HepG2 (cell line): ENCODE measurements around the gene TYMS. TPM values are rescaled to one million over a fixed set of nuclear protein-coding genes. Genes with fewer than 3 reads are reported as not detected.

Source experiments
- CHCHD3 ChIP-seq: sonication (generic); formaldehyde crosslinking; IDR thresholded peaks from 2 replicates; pipeline ENCODE4 v1.8.0; 2022; ENCODE audit warnings: mild to moderate bottlenecking, missing genetic modification reagents, moderate library complexity
- CTCF ChIP-seq: sonication (generic); formaldehyde crosslinking; IDR thresholded peaks from 2 replicates; pipeline ENCODE4 v1.5.0; 2020; ENCODE audit warnings: mild to moderate bottlenecking, missing genetic modification reagents, moderate library complexity
- FOXC1 ChIP-seq: sonication (generic); formaldehyde crosslinking; IDR thresholded peaks from 2 replicates; pipeline ENCODE4 v1.8.0; 2022; ENCODE audit warnings: mild to moderate bottlenecking, missing genetic modification reagents, borderline replicate concordance
- FOXP1 ChIP-seq, 2 experiments: fragments of 450-650 bp in 1 of 2; IDR thresholded peaks; 2 replicates each; pipeline ENCODE4 v1.6.1; 2017 to 2018; ENCODE audit warnings: antibody characterized with exemption in 1 of 2
- KMT2A ChIP-seq: sonication (generic); formaldehyde crosslinking; IDR thresholded peaks from 2 replicates; pipeline ENCODE4 v1.4.0; 2020; ENCODE audit warnings: missing genetic modification reagents
- MLX ChIP-seq: IDR thresholded peaks from 2 replicates; pipeline ENCODE4 v1.6.1; 2016
- NCOA1 ChIP-seq: sonication (generic); formaldehyde crosslinking; IDR thresholded peaks from 2 replicates; pipeline ENCODE4 v1.9.0; 2021; ENCODE audit warnings: missing genetic modification reagents
- PCBP1 ChIP-seq: fragments of 200-400 bp; formaldehyde crosslinking; IDR thresholded peaks from 2 replicates; pipeline ENCODE4 v1.6.1; 2017; ENCODE audit warnings: mild to moderate bottlenecking, low read depth, low read length, borderline replicate concordance
- PRDM15 ChIP-seq: sonication (generic); formaldehyde crosslinking; IDR thresholded peaks from 2 replicates; pipeline ENCODE4 v1.4.0; 2020; ENCODE audit warnings: missing genetic modification reagents
- RBFOX2 ChIP-seq: fragments of 200-400 bp; formaldehyde crosslinking; IDR thresholded peaks from 2 replicates; pipeline ENCODE4 v1.6.1; 2017; ENCODE audit warnings: low read depth, mild to moderate bottlenecking, low read length
- SNAPC5 ChIP-seq: sonication (generic); formaldehyde crosslinking; IDR thresholded peaks from 2 replicates; pipeline ENCODE4 v1.8.1; 2023; ENCODE audit warnings: mild to moderate bottlenecking, missing genetic modification reagents, borderline replicate concordance
- TBP ChIP-seq: sonication (generic); formaldehyde crosslinking; IDR thresholded peaks from 2 replicates; pipeline ENCODE4 v1.5.0; 2020; ENCODE audit warnings: missing genetic modification reagents
- ZBTB49 ChIP-seq: sonication (generic); formaldehyde crosslinking; IDR thresholded peaks from 2 replicates; pipeline ENCODE4 v1.4.0; 2020; ENCODE audit warnings: missing genetic modification reagents, borderline replicate concordance
- ZIK1 ChIP-seq: sonication (generic); formaldehyde crosslinking; IDR thresholded peaks from 2 replicates; pipeline ENCODE4 v1.5.0; 2020; ENCODE audit warnings: mild to moderate bottlenecking, low read depth, missing genetic modification reagents, borderline replicate concordance
- ZNF17 ChIP-seq: sonication (generic); formaldehyde crosslinking; IDR thresholded peaks from 2 replicates; pipeline ENCODE4 v1.5.0; 2020; ENCODE audit warnings: mild to moderate bottlenecking, missing genetic modification reagents
- ZNF180 ChIP-seq: sonication (generic); formaldehyde crosslinking; IDR thresholded peaks from 2 replicates; pipeline ENCODE4 v1.4.0; 2020; ENCODE audit warnings: low read depth, missing genetic modification reagents, borderline replicate concordance
- ZNF503 ChIP-seq: sonication (generic); formaldehyde crosslinking; IDR thresholded peaks from 2 replicates; pipeline ENCODE4 v1.4.0; 2020; ENCODE audit warnings: missing genetic modification reagents
- ZNF746 ChIP-seq: sonication (generic); formaldehyde crosslinking; IDR thresholded peaks from 2 replicates; pipeline ENCODE4 v1.8.0; 2022; ENCODE audit warnings: mild to moderate bottlenecking, missing genetic modification reagents
- polyA plus RNA-seq, 8 experiments: library from polyadenylated mRNA; depleted of rRNA in 3 of 8; stranded (reverse) in 7 of 8; unstranded in 1 of 8; fragments of >200 nt; fragmentation: Illumina TruSeq in 4 of 8; extraction: Trizol in 4 of 8; gene quantifications; 2 replicates each; pipeline versions ENCODE4 v1.2.1 to v1.2.3, GENCODE V29; 2011 to 2016; ENCODE audit warnings: low read depth in 4 of 8, missing spikeins in 1 of 8, mixed read lengths in 1 of 8; ENCODE audit not compliant: insufficient read depth in 1 of 8
- total RNA-seq, 5 experiments: library from RNA; depleted of rRNA; stranded (reverse); fragments of >200 nt; fragmentation: Illumina TruSeq; extraction: Trizol; gene quantifications; 2 replicates each; pipeline ENCODE4 v1.2.3, GENCODE V29; 2016; ENCODE audit warnings: low read depth in 1 of 5

TYMS gene
- total and polyA plus RNA-seq, 2 of the 13 experiments (the other 11 are each of a cell fraction or from before 2014, with no cell fraction given) = 80.1 to 106 TPM

GRCh38 chr18:703213-703967 lies 45.9 kb downstream of the TYMS start (continued):
- no peak for TF ChIP-seq ZBTB49 (CRISPR knock-in tag)
- TF ChIP-seq ZNF503 (CRISPR knock-in tag) = no peak
- TF ChIP-seq CHCHD3 (CRISPR knock-in tag) = no peak
- TF ChIP-seq RBFOX2 = 0 out of 2 replicates have a peak, but pooled peaks have one; percentile 29
- TF ChIP-seq KMT2A = 0 out of 2 replicates have a peak, but pooled peaks have one; percentile 45
- no peak for TF ChIP-seq FOXP1 (IDR thresholded peaks at IDR 0.05)
- TF ChIP-seq FOXP1 (CRISPR knock-in tag; IDR thresholded peaks at IDR 0.05) = 0 out of 2 replicates have a peak, but pooled peaks have one; percentile 17
- no peak for TF ChIP-seq ZNF746
- TF ChIP-seq NCOA1 (CRISPR knock-in tag) = no peak
- peak; percentile 27; the same call in 1 of the 2 replicates for TF ChIP-seq MLX (CRISPR knock-in tag)
- TF ChIP-seq ZNF17 (CRISPR knock-in tag) = no peak
- no peak for TF ChIP-seq FOXC1 (CRISPR knock-in tag)
- no peak for TF ChIP-seq ZIK1 (CRISPR knock-in tag)
- no peak for TF ChIP-seq TBP (CRISPR knock-in tag)
- no peak for TF ChIP-seq SNAPC5 (CRISPR knock-in tag)
- TF ChIP-seq PRDM15 (CRISPR knock-in tag) = no peak
- TF ChIP-seq ZNF180 (CRISPR knock-in tag) = no peak
- no peak for TF ChIP-seq CTCF
- TF ChIP-seq PCBP1 = no peak
